K562 (cell line): ENCODE data around the gene SPON1. TPM values are rescaled to one million over a fixed set of nuclear protein-coding genes. Genes with fewer than 3 reads are reported as not detected.

Source experiments
- ATAC-seq: fragments of 200-7000 bp; cut with Tn5 transposase; 3 replicates; pipeline ENCODE4 v1.9.1; 2020; ENCODE audit warnings: moderate library complexity
- BruUV-seq: library from RNA; stranded (reverse); fragments of 400-500 nt; replicated peaks from 2 replicates; lab custom pipeline; 2021; lab: Mats Ljungman, UMichigan
- CTCF ChIA-PET: fragments of 300-600 bp; formaldehyde crosslinking; extraction: SDS; loops from one replicate; lab custom pipeline; 2021; ENCODE audit warnings: low intra/inter-chr PET ratio; lab: Yijun Ruan, JAX
- POLR2A ChIA-PET: fragments of 300-600, 350-650 bp; sonication (Branson Sonifier 250); formaldehyde crosslinking; extraction: SDS; loops from one replicate; lab custom pipeline; 2021; ENCODE audit warnings: antibody characterized with exemption, inconsistent platforms; lab: Yijun Ruan, JAX
- DNase-seq, 4 experiments: peaks; one replicate each; pipeline versions ENCODE4 v3.0.0 to v3.0.0-alpha.2; 2011 to 2018; ENCODE audit warnings: low spot score in 3 of 4, mixed read lengths in 3 of 4; ENCODE audit errors: extremely low read depth in 1 of 4
- FAIRE-seq: peaks from 2 replicates; lab custom pipeline; 2011; peaks lifted over from hg19 to GRCh38; lab: Jason Lieb, UNC
- H2AFZ ChIP-seq: 2 replicates; pipeline ENCODE4 v1.6.0; 2011; ENCODE audit warnings: low read depth, low read length, control low read depth, inconsistent platforms
- H3K27ac ChIP-seq: fragments of 200-600 bp; 3 replicates; pipeline ENCODE4 v1.8.0; 2011; ENCODE audit warnings: low read depth, mild to moderate bottlenecking, control low read depth, inconsistent platforms, low read length, moderate library complexity, mixed read lengths; ENCODE audit errors: extremely low read depth
- H3K27me3 ChIP-seq, 2 experiments: fragments of 300-600 bp in 1 of 2; 2 replicates in 1 of 2; 3 replicates in 1 of 2; pipeline versions ENCODE4 v1.6.0 to v1.8.0; 2011; ENCODE audit warnings: inconsistent platforms in 2 of 2, low read length in 2 of 2, mild to moderate bottlenecking in 1 of 2, mixed read lengths in 1 of 2, moderate library complexity in 1 of 2; ENCODE audit not compliant: control insufficient read depth in 2 of 2, insufficient read depth in 2 of 2
- H3K36me3 ChIP-seq: fragments of 300-600 bp; 3 replicates; pipeline ENCODE4 v1.8.0; 2011; ENCODE audit warnings: mild to moderate bottlenecking, low read length, inconsistent platforms; ENCODE audit not compliant: control insufficient read depth, insufficient read depth
- H3K4me1 ChIP-seq, 2 experiments: fragments of 200-600 bp in 1 of 2; replicated peaks in 1 of 2; 2 replicates in 1 of 2; 3 replicates in 1 of 2; pipeline versions ENCODE4 v1.5.1 to v1.8.0; 2011; ENCODE audit warnings: inconsistent platforms in 2 of 2, low read length in 2 of 2, mild to moderate bottlenecking in 1 of 2, mixed read lengths in 1 of 2, moderate library complexity in 1 of 2; ENCODE audit not compliant: control insufficient read depth in 2 of 2, insufficient read depth in 2 of 2
- H3K4me2 ChIP-seq: 2 replicates; pipeline ENCODE4 v1.6.1; 2011; ENCODE audit warnings: low read length, control low read depth, inconsistent platforms, mixed read lengths; ENCODE audit not compliant: insufficient read depth
- H3K4me3 ChIP-seq: fragments of 200-600 bp; sonication (generic), shearing (Covaris generic); 2 replicates; pipeline ENCODE4 v1.5.1; 2016; ENCODE audit warnings: control low read depth, inconsistent platforms
- H3K79me2 ChIP-seq: fragments of 200-600 bp; 3 replicates; pipeline ENCODE4 v1.8.0; 2011; ENCODE audit warnings: low read length, inconsistent platforms; ENCODE audit not compliant: control insufficient read depth, insufficient read depth
- H3K9ac ChIP-seq, 2 experiments: 2 replicates each; pipeline versions ENCODE4 v1.6.0 to v1.6.1; 2011; ENCODE audit warnings: low read depth in 2 of 2, low read length in 2 of 2, control low read depth in 1 of 2, inconsistent platforms in 1 of 2, mild to moderate bottlenecking in 1 of 2, mixed read lengths in 1 of 2; ENCODE audit not compliant: insufficient read depth in 1 of 2
- H3K9me1 ChIP-seq: one replicate; pipeline ENCODE4 v1.6.0; 2011; ENCODE audit warnings: inconsistent platforms, mild to moderate bottlenecking, low read length, moderate library complexity; ENCODE audit not compliant: control insufficient read depth, insufficient read depth
- H3K9me3 ChIP-seq: replicated peaks from 2 replicates; pipeline ENCODE4 v1.5.1; 2011; ENCODE audit warnings: low read depth, low read length, inconsistent platforms; ENCODE audit not compliant: control insufficient read depth, insufficient read depth
- H4K20me1 ChIP-seq: replicated peaks from 2 replicates; pipeline ENCODE4 v1.6.1; 2011; ENCODE audit warnings: low read length, inconsistent platforms, mixed read lengths; ENCODE audit not compliant: control insufficient read depth, insufficient read depth
- BHLHE40 ChIP-seq: IDR thresholded peaks from 2 replicates; pipeline ENCODE4 v1.6.1; 2011; ENCODE audit warnings: low read length, improper control_type of control experiment
- KAT2B ChIP-seq: IDR thresholded peaks from one replicate; pipeline ENCODE4 v1.6.1; 2012; ENCODE audit warnings: low read depth, mild to moderate bottlenecking, control low read depth, inconsistent platforms, low read length, moderate library complexity
- RUNX1 ChIP-seq: sonication (generic); IDR thresholded peaks from 2 replicates; pipeline ENCODE4 v1.6.1; 2016; ENCODE audit warnings: antibody characterized with exemption, low read depth
- SREBF1 ChIP-seq: fragments of 150-350 bp; IDR thresholded peaks from 2 replicates; pipeline ENCODE4 v1.6.1; 2014; ENCODE audit warnings: antibody characterized with exemption, low read depth, low read length, borderline replicate concordance
- STAG1 ChIP-seq: sonication (generic); formaldehyde crosslinking; IDR thresholded peaks from 2 replicates; pipeline ENCODE4 v1.5.0; 2020; ENCODE audit warnings: missing genetic modification reagents, borderline replicate concordance
- ZC3H8 ChIP-seq: fragments of 450-650 bp; IDR thresholded peaks from 2 replicates; pipeline ENCODE4 v1.6.1; 2017
- ZKSCAN3 ChIP-seq: fragments of 250-450 bp; sonication (Bioruptor Pico); IDR thresholded peaks from 2 replicates; pipeline ENCODE4 v1.4.0; 2020
- ZNF140 ChIP-seq: fragments of 250-450 bp; sonication (Bioruptor Pico); IDR thresholded peaks from 2 replicates; pipeline ENCODE4 v1.8.0; 2021; ENCODE audit warnings: moderate library complexity, mild to moderate bottlenecking, inconsistent platforms
- ZNF143 ChIP-seq: sonication (generic); formaldehyde crosslinking; IDR thresholded peaks from 2 replicates; pipeline ENCODE4 v1.9.0; 2022; ENCODE audit warnings: mild to moderate bottlenecking, missing genetic modification reagents
- WGBS: fragments of 100-300 bp; shearing (Covaris generic); methylation state at CpG from one replicate; pipeline ENCODE4 v1.1.6; 2016; ENCODE audit warnings: low coverage, mixed read lengths; ENCODE audit not compliant: insufficient coverage; ENCODE audit errors: missing lambda C conversion rate; 5-methylcytosine and 5-hydroxymethylcytosine counted together
- in situ Hi-C: fragments of 300-500 bp; cut with MboI; formaldehyde crosslinking; loops from 4 replicates; pipeline ENCODE4 v1.15.0; 2018; ENCODE audit warnings: inconsistent platforms, mixed read lengths
- intact Hi-C: fragments of 100-400 bp; cut with micrococcal nuclease; formaldehyde crosslinking; loops from 2 replicates; pipeline ENCODE4 v1.14.2; 2022
- polyA plus RNA-seq, 8 experiments: library from polyadenylated mRNA; depleted of rRNA in 4 of 8; stranded (reverse) in 5 of 8; unstranded in 3 of 8; fragments of >200 nt; fragmentation: Nextera tagmentation in 2 of 8; fragmentation: Illumina TruSeq in 1 of 8; extraction: Ambion mirVana in 2 of 8; extraction: Trizol in 1 of 8; gene quantifications; 2 replicates each; pipeline versions ENCODE4 v1.2.1 to v1.2.3, GENCODE V29; 2011 to 2014; ENCODE audit warnings: inconsistent platforms in 1 of 8, missing spikeins in 1 of 8
- total RNA-seq, 7 experiments: library from RNA; depleted of rRNA in 6 of 7; stranded (reverse); fragments of >200 nt in 6 of 7; fragmentation: Illumina TruSeq in 2 of 7; extraction: Trizol in 2 of 7; gene quantifications; 2 replicates each; pipeline versions ENCODE4 v1.2.1 to v1.2.3, GENCODE V29; 2011 to 2021; ENCODE audit warnings: low replicate concordance in 1 of 7
- TF ChIP-seq, protein P1 (sequence below): fragments of 450-650 bp; conservative IDR thresholded peaks from 2 replicates; pipeline ENCODE4 v1.6.1; 2016; ENCODE audit warnings: missing genetic modification characterization, low read depth, mild to moderate bottlenecking, control low read depth, missing compliant biosample characterization
- TF ChIP-seq, protein P2 (sequence below), 2 experiments: fragments of 450-650 bp; IDR thresholded peaks; 2 replicates each; pipeline ENCODE4 v1.6.1; 2016; ENCODE audit warnings: mild to moderate bottlenecking in 2 of 2, borderline replicate concordance in 1 of 2, low read depth in 1 of 2, moderate library complexity in 1 of 2
- TF ChIP-seq, protein P3 (sequence below): fragments of 250-450 bp; sonication (Bioruptor Pico); IDR thresholded peaks from 2 replicates; pipeline ENCODE4 v1.8.0; 2022; ENCODE audit warnings: moderate library complexity, mild to moderate bottlenecking, inconsistent platforms

The SPON1 gene
- total and polyA plus RNA-seq, 9 of the 15 experiments (the other 6 are each of a cell fraction or from before 2014, with no cell fraction given), result 0.04 to 0.06 TPM; not detected in 7

DNA sequence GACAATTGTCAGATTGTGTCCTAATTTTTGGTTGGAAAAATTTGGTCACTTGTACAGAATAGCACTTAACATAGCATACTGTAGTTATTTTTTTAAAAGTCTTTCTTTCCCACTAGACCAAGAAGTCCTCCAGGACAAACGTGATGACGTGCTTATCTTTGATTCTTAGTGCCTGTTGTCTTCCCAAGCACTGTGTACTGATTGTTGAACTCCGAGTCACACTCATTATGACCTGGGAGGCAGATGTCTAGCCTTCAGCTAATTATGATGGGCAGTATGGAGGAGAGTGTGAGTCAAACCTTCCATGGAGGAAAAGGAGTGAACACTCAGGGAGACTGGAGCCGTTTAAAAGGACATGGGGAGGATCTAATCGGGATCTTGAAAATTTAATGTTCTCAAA lies 119.8 kb downstream of the SPON1 start:
- no peaks in the 10 kb centered on the region for H4K20me1 ChIP-seq
- intact Hi-C loops (no loop called here), in situ Hi-C loops (no loop called here)
- no peak overlapping the region for H3K4me3 ChIP-seq
- 0% methylated on average over 5 of the region's 5 CpGs for WGBS
- ChIA-PET CTCF (no interaction called here), POLR2A (interaction anchor here (0.9 kb wide), 1 partner anchor 21 kb away, joined by 3 read pairs; no protein-coding TSS in a partner anchor)
- no peak overlapping the region for H3K9ac ChIP-seq
- ATAC-seq, result no peak
- no peak for FAIRE-seq
- no peak overlapping the region for H3K27ac ChIP-seq
- no peaks in the 10 kb centered on the region for H3K4me1 ChIP-seq
- no peaks in the 10 kb centered on the region for H3K79me2 ChIP-seq
- no peak overlapping the region for H2AFZ ChIP-seq
- no peak for TF ChIP-seq BHLHE40
- TF ChIP-seq STAG1 (CRISPR knock-in tag), result no peak
- no peak for TF ChIP-seq ZNF143 (CRISPR knock-in tag)
- TF ChIP-seq RUNX1, result no peak
- TF ChIP-seq, protein P1, sequence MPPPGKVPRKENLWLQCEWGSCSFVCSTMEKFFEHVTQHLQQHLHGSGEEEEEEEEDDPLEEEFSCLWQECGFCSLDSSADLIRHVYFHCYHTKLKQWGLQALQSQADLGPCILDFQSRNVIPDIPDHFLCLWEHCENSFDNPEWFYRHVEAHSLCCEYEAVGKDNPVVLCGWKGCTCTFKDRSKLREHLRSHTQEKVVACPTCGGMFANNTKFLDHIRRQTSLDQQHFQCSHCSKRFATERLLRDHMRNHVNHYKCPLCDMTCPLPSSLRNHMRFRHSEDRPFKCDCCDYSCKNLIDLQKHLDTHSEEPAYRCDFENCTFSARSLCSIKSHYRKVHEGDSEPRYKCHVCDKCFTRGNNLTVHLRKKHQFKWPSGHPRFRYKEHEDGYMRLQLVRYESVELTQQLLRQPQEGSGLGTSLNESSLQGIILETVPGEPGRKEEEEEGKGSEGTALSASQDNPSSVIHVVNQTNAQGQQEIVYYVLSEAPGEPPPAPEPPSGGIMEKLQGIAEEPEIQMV (tag), result no peak
- TF ChIP-seq, protein P2, sequence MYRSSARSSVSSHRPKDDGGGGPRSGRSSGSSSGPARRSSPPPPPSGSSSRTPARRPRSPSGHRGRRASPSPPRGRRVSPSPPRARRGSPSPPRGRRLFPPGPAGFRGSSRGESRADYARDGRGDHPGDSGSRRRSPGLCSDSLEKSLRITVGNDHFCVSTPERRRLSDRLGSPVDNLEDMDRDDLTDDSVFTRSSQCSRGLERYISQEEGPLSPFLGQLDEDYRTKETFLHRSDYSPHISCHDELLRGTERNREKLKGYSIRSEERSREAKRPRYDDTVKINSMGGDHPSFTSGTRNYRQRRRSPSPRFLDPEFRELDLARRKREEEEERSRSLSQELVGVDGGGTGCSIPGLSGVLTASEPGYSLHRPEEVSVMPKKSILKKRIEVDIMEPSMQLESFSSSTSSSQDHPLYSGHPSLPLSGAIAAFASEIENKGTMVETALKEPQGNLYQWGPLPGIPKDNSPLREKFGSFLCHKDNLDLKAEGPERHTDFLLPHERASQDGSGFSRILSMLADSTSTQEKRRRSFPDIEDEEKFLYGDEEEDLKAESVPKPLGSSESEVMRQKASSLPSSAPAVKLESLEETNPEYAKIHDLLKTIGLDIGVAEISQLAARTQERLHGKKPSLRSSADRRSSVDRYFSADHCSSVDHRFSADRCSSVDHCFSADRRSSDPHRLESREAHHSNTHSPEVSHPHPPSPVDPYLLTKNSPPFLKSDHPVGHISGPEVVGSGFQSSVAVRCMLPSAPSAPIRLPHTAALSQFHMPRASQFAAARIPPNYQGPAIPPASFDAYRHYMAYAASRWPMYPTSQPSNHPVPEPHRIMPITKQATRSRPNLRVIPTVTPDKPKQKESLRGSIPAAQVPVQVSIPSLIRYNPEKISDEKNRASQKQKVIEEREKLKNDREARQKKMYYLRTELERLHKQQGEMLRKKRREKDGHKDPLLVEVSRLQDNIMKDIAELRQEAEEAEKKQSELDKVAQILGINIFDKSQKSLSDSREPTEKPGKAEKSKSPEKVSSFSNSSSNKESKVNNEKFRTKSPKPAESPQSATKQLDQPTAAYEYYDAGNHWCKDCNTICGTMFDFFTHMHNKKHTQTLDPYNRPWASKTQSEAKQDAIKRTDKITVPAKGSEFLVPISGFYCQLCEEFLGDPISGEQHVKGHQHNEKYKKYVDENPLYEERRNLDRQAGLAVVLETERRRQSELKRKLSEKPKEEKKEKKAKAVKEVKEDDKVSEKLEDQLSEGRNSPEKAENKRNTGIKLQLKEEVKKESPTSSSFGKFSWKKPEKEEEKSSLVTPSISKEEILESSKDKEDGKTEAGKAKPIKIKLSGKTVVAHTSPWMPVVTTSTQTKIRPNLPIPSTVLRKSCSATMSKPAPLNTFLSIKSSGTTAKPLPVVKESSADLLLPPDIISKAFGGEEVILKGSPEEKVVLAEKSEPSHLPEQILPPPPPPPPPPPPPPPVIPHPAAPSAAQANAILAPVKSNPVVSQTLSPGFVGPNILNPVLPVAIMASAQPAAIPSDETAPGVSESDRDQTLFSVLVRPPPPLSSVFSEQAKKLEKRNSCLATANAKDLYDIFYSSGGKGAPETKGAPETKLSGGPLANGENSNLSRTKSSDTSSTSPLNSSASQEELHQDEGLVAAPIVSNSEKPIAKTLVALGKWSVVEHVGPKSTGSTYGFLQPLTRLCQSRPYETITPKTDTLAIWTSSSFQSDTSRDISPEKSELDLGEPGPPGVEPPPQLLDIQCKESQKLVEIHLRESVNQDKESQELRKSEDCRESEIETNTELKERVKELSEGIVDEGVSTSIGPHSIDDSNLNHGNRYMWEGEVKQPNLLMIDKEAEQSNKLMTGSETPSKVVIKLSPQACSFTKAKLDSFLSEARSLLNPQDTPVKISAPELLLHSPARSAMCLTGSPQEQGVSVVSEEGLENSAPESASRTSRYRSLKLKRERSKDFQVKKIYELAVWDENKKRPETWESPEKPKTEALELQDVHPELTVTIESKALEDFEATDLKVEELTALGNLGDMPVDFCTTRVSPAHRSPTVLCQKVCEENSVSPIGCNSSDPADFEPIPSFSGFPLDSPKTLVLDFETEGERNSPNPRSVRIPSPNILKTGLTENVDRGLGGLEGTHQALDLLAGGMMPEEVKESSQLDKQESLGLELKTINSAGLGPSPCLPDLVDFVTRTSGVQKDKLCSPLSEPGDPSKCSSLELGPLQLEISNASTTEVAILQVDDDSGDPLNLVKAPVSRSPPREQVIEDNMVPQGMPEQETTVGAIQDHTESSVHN (IDR thresholded peaks at IDR 0.05; ENCODE audit: borderline replicate concordance in 1 of 2, low read depth in 1 of 2), result no peak
- no peak for TF ChIP-seq KAT2B
- no peak for TF ChIP-seq ZC3H8
- TF ChIP-seq, protein P3, sequence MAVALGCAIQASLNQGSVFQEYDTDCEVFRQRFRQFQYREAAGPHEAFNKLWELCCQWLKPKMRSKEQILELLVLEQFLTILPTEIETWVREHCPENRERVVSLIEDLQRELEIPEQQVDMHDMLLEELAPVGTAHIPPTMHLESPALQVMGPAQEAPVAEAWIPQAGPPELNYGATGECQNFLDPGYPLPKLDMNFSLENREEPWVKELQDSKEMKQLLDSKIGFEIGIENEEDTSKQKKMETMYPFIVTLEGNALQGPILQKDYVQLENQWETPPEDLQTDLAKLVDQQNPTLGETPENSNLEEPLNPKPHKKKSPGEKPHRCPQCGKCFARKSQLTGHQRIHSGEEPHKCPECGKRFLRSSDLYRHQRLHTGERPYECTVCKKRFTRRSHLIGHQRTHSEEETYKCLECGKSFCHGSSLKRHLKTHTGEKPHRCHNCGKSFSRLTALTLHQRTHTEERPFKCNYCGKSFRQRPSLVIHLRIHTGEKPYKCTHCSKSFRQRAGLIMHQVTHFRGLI (CRISPR knock-in tag), result no peak
- TF ChIP-seq ZKSCAN3 (CRISPR knock-in tag), result no peak
- no peak for TF ChIP-seq SREBF1
- TF ChIP-seq ZNF140 (CRISPR knock-in tag), result no peak
- no peak overlapping the region for H3K4me2 ChIP-seq
- DNase-seq, result no peak
- H3K36me3 ChIP-seq, result no peaks in the 10 kb centered on the region
- H3K27me3 ChIP-seq, result peaks cover 0 to 2% of the 10 kb centered on the region in 2 experiments; a peak in 1 of 5 replicates
- BruUV-seq, result no TSS peak
- H3K9me1 ChIP-seq, result no peaks in the 10 kb centered on the region
- H3K9me3 ChIP-seq, result no peaks in the 10 kb centered on the region
